A549 (cell line): ENCODE measurements around the gene KIF7. TPM values are rescaled to one million over a fixed set of nuclear protein-coding genes. Genes with fewer than 3 reads are reported as not detected.

ENCODE experiments used
- ATAC-seq, 2 experiments: fragments of 200-7000 bp in 1 of 2; fragments of >200 bp in 1 of 2; cut with Nextera tagmentation in 1 of 2; cut with Tn5 transposase in 1 of 2; 3 replicates each; pipeline versions ENCODE4 v1.8.0 to v1.9.1; 2018 to 2020; ENCODE audit warnings: mild to moderate bottlenecking in 1 of 2, moderate library complexity in 1 of 2
- CTCF ChIA-PET: fragments of 300-600 bp; sonication (Branson Sonifier 250); formaldehyde crosslinking; extraction: SDS; loops from one replicate; lab custom pipeline; 2021; ENCODE audit warnings: antibody characterized with exemption, inconsistent platforms; lab: Yijun Ruan, JAX
- POLR2A ChIA-PET: fragments of 350-600 bp; formaldehyde crosslinking; extraction: SDS; loops from one replicate; lab custom pipeline; 2021; ENCODE audit warnings: antibody characterized with exemption, inconsistent platforms; lab: Yijun Ruan, JAX
- DNase-seq, 2 experiments: peaks; one replicate each; pipeline versions ENCODE4 v3.0.0 to v3.0.0-alpha.2; 2011 to 2016; ENCODE audit warnings: low read depth in 1 of 2, low spot score in 1 of 2
- FAIRE-seq: peaks from 2 replicates; lab custom pipeline; 2011; peaks lifted over from hg19 to GRCh38; lab: Jason Lieb, UNC
- H3K27ac ChIP-seq, 2 experiments: fragments of >200 bp; sonication (Bioruptor Twin); formaldehyde crosslinking; 3 replicates each; pipeline ENCODE4 v1.5.1; 2016 to 2017
- H3K4me1 ChIP-seq: fragments of >200 bp; sonication (Bioruptor Twin); formaldehyde crosslinking; 3 replicates; pipeline ENCODE4 v1.6.1; 2016
- H3K4me2 ChIP-seq: fragments of >200 bp; sonication (Bioruptor Twin); formaldehyde crosslinking; 3 replicates; pipeline ENCODE4 v1.6.1; 2016
- H3K4me3 ChIP-seq: fragments of >200 bp; sonication (Bioruptor Twin); formaldehyde crosslinking; 3 replicates; pipeline ENCODE4 v1.5.1; 2016
- H3K9me3 ChIP-seq: fragments of >200 bp; sonication (Bioruptor Twin); formaldehyde crosslinking; 3 replicates; pipeline ENCODE4 v1.6.1; 2016
- CHD2 ChIP-seq: fragments of 150-350 bp; IDR thresholded peaks from 2 replicates; pipeline ENCODE4 v1.6.1; 2014; ENCODE audit warnings: low read length; ENCODE audit not compliant: partially characterized antibody
- CTCF ChIP-seq: fragments of >200 bp; sonication (Bioruptor Twin); formaldehyde crosslinking; IDR thresholded peaks from 3 replicates; pipeline ENCODE4 v1.5.1; 2016
- ELK1 ChIP-seq: fragments of 150-350 bp; IDR thresholded peaks from 2 replicates; pipeline ENCODE4 v1.6.1; 2014; ENCODE audit warnings: low read depth, mild to moderate bottlenecking, low read length
- EP300 ChIP-seq, 2 experiments: fragments of >200 bp; sonication (Bioruptor Twin); formaldehyde crosslinking; IDR thresholded peaks; 2 replicates in 1 of 2; 3 replicates in 1 of 2; pipeline ENCODE4 v1.6.1; 2016 to 2017
- ESRRA ChIP-seq: fragments of 150-350 bp; IDR thresholded peaks from 2 replicates; pipeline ENCODE4 v1.6.1; 2014; ENCODE audit warnings: mild to moderate bottlenecking, low read length, borderline replicate concordance
- HDAC2 ChIP-seq: fragments of 200-600 bp; sonication (generic); IDR thresholded peaks from 2 replicates; pipeline ENCODE4 v1.6.1; 2016
- HOXA7 ChIP-seq: fragments of 250-450 bp; sonication (Bioruptor Pico); IDR thresholded peaks from 2 replicates; pipeline ENCODE4 v1.5.0; 2020; ENCODE audit warnings: mild to moderate bottlenecking, moderate library complexity
- JUNB ChIP-seq: fragments of >200 bp; sonication (Bioruptor Twin); formaldehyde crosslinking; IDR thresholded peaks from 2 replicates; pipeline ENCODE4 v1.6.1; 2016
- KDM5A ChIP-seq: fragments of 200-600 bp; sonication (generic); IDR thresholded peaks from 2 replicates; pipeline ENCODE4 v1.6.1; 2016; ENCODE audit warnings: antibody characterized with exemption, mild to moderate bottlenecking
- MAFK ChIP-seq: fragments of 450-650 bp; IDR thresholded peaks from 2 replicates; pipeline ENCODE4 v1.6.1; 2014; ENCODE audit not compliant: partially characterized antibody
- MAX ChIP-seq: IDR thresholded peaks from 2 replicates; pipeline ENCODE4 v1.6.1; 2012
- MAZ ChIP-seq: fragments of 150-350 bp; IDR thresholded peaks from 2 replicates; pipeline ENCODE4 v1.6.1; 2014; ENCODE audit warnings: antibody characterized with exemption, low read depth, low read length, borderline replicate concordance
- MYC ChIP-seq: IDR thresholded peaks from 2 replicates; pipeline ENCODE4 v1.6.1; 2012; ENCODE audit warnings: mild to moderate bottlenecking, inconsistent platforms, low read length, improper control_type of control experiment, borderline replicate concordance
- NFE2L2 ChIP-seq: fragments of 150-350 bp; conservative IDR thresholded peaks from 2 replicates; pipeline ENCODE4 v1.6.1; 2014; ENCODE audit warnings: low read length
- NR3C1 ChIP-seq: fragments of >200 bp; sonication (Bioruptor Twin); formaldehyde crosslinking; IDR thresholded peaks from 3 replicates; pipeline ENCODE4 v1.6.1; 2017
- PHF8 ChIP-seq: fragments of 200-600 bp; sonication (generic); IDR thresholded peaks from 2 replicates; pipeline ENCODE4 v1.6.1; 2016; ENCODE audit warnings: low read depth, mild to moderate bottlenecking, antibody characterized with exemption, moderate library complexity, borderline replicate concordance
- POLR2AphosphoS2 ChIP-seq: conservative IDR thresholded peaks from 2 replicates; pipeline ENCODE4 v1.6.1; 2012; ENCODE audit warnings: low read length, improper control_type of control experiment, inconsistent platforms
- RAD21 ChIP-seq, 2 experiments: fragments of >200 bp in 1 of 2; sonication (Bioruptor Twin) in 1 of 2; formaldehyde crosslinking in 1 of 2; IDR thresholded peaks in 1 of 2; conservative IDR thresholded peaks in 1 of 2; 2 replicates in 1 of 2; 3 replicates in 1 of 2; pipeline ENCODE4 v1.6.1; 2012 to 2018; ENCODE audit warnings: inconsistent platforms in 1 of 2
- RARB ChIP-seq: fragments of 250-450 bp; sonication (Bioruptor Pico); IDR thresholded peaks from 2 replicates; pipeline ENCODE4 v1.8.0; 2021; ENCODE audit warnings: mild to moderate bottlenecking, moderate library complexity
- ZC3H11A ChIP-seq: fragments of 450-650 bp; IDR thresholded peaks from 2 replicates; pipeline ENCODE4 v1.6.1; 2014; ENCODE audit warnings: antibody characterized with exemption, mild to moderate bottlenecking
- ZFP36 ChIP-seq: fragments of 450-650 bp; IDR thresholded peaks from 2 replicates; pipeline ENCODE4 v1.6.1; 2014; ENCODE audit warnings: borderline replicate concordance; ENCODE audit not compliant: partially characterized antibody
- WGBS: methylation state at CpG from one replicate; pipeline ENCODE4 v1.1.6; 2017; ENCODE audit errors: missing lambda C conversion rate; 5-methylcytosine and 5-hydroxymethylcytosine counted together
- polyA plus RNA-seq, 4 experiments: library from polyadenylated mRNA; depleted of rRNA in 3 of 4; stranded (reverse); fragments of >200 nt; fragmentation: RNase III in 1 of 4; extraction: RNeasy Plus Mini Kit Qiagen cat#74134 plus additional on column Dnase treatment in 1 of 4; gene quantifications; 2 replicates in 3 of 4; 3 replicates in 1 of 4; pipeline ENCODE4 v1.2.3, GENCODE V29; 2011 to 2017
- TF ChIP-seq, protein P1 (sequence below): IDR thresholded peaks from 2 replicates; pipeline ENCODE4 v1.6.1; 2012; ENCODE audit warnings: low read depth, borderline replicate concordance

The KIF7 gene
- polyA plus RNA-seq, 2 of the 4 experiments (the other 2 are of a cell fraction): 2.2 to 4.1 TPM

DNA sequence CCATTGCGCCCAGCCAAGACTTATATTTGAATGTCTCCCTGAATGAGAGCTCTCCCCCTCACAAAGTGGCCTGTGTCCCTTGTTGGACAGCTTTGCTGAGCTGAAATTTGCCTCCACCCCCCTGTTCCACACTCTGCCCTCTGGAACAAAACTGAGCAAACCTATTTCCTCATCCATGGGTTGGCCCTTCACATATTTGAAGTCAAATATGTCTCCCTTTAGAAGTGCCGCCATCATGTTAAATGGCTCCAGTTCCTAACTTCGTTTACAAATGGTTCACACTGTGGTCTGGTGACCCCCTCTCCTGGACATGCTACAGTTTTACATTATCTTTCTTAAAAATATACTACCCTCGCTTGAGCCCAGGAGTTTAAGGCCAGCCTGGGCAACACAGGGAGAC lies 19.3 kb upstream of the KIF7 start:
- no peak for DNase-seq
- no peaks in the 10 kb centered on the region for H3K9me3 ChIP-seq
- CTCF ChIA-PET: interaction anchor here (1.1 to 9.4 kb wide), 5 partner anchors 9 to 82 kb away, joined by 3 to 79 read pairs (median 7); no protein-coding TSS in a partner anchor
- H3K27ac ChIP-seq: no peak overlapping the region
- 69% methylated on average over 4 of the region's 4 CpGs for WGBS
- POLR2A ChIA-PET: no interaction called here
- peaks cover 4% of the 10 kb centered on the region; the same call in 1 of the 3 replicates for H3K4me1 ChIP-seq
- TF ChIP-seq RAD21 (conservative IDR thresholded peaks at IDR 0.05 in 1 of 2, IDR thresholded peaks at IDR 0.05 in 1 of 2) (0 out of 5 replicates have a peak, but pooled peaks of 1 of the 2 experiments have one; percentile 7), ELK1 (no peak)
- no peak overlapping the region for H3K4me2 ChIP-seq
- no peak overlapping the region for H3K4me3 ChIP-seq
- FAIRE-seq: no peak
- no peak for ATAC-seq

DNA sequence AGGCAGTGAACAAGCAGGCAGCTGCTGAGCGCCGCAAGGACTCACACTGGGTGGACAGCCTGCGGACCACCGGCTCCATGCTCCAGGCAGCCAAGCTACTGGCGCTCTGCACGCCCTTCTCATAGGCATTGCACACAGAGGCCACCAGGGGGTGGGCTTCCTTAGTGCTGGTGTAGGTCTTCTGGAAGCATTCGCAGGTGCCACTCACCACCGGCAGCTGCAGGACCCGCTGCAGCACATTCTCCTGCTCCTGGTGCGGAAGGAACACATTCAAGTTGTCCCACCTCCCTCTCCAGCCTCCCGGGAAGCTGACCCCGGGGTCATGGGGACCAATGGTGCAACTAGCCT lies 17.9 kb upstream of the KIF7 start:
- no peak overlapping the region for H3K27ac ChIP-seq

DNA sequence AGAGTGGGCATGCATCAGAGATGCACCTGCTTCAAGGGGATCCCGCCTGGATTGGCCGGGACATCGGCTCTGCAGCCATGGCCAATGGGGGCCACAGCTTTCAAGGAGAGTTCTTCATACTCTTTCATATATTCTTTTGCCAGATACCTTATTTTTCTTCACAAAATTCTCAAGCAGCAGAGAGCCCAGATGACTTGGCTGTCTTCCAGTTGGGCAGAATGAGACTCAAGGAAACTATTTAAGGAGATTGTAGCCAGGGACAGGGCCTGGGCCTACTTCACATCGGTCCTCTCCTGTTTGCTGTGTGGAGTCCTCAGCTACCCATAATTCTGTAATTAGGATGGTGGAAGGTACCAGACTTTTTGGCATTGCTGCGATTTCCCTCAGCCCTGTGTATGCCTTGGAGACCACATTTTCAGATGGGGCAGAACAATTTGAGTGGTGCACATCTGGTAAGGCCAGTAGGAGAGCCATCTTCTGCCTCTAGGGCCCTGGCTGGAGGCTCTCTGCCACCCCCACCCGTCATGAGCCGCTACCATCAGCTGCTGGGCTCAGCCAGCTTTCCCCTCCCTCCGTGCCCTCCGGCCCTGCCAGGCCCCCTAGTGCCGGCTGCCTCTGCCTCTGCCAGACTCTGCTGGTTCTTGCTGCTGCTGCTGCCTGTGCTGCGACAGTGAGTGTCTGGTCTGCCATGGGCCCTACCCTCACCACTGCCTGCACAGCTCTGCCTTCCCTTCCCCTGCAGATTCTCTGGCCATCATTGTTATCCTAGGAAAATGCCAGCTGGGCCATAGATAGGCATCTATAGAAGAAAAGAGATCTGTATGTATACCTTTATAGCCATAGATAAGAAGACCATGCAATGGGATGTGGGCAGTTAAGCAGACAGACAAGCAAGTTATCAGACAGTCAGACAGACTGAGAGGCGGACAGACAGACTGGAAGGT lies 17.2 kb upstream of the KIF7 start:
- no peak for FAIRE-seq
- no peak overlapping the region for H3K27ac ChIP-seq
- WGBS: 80% methylated on average over 12 of the region's 12 CpGs
- TF ChIP-seq CHD2: no peak
- TF ChIP-seq, protein P1, sequence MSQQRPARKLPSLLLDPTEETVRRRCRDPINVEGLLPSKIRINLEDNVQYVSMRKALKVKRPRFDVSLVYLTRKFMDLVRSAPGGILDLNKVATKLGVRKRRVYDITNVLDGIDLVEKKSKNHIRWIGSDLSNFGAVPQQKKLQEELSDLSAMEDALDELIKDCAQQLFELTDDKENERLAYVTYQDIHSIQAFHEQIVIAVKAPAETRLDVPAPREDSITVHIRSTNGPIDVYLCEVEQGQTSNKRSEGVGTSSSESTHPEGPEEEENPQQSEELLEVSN: no peak
- TF ChIP-seq MAFK: no peak
- no peak for TF ChIP-seq MAX
- no peak for TF ChIP-seq PHF8
- no peak for TF ChIP-seq JUNB
- no peak for TF ChIP-seq POLR2AphosphoS2
- no peak for TF ChIP-seq ZFP36
- TF ChIP-seq RARB (CRISPR knock-in tag): no peak
- TF ChIP-seq HDAC2: no peak
- TF ChIP-seq EP300 (IDR thresholded peaks at IDR 0.05): no peak
- TF ChIP-seq MYC: no peak
- TF ChIP-seq ESRRA: no peak
- no peak for TF ChIP-seq HOXA7 (CRISPR knock-in tag)
- no peak for TF ChIP-seq KDM5A
- no peak for TF ChIP-seq NFE2L2
- TF ChIP-seq NR3C1: no peak
- TF ChIP-seq, all 56 proteins: peak for 0
- Histone ChIP-seq H3K4me3 (no peak overlapping the region), H3K4me2 (no peak overlapping the region), H3K9me3 (no peaks in the 10 kb centered on the region), H3K4me1 (no peaks in the 10 kb centered on the region)
- peak in 1 of 2 experiments; percentile 28; a peak in 3 of 6 replicates for ATAC-seq
- POLR2A ChIA-PET: no interaction called here
- no peak for DNase-seq
- CTCF ChIA-PET: interaction anchor here (0.8 to 9.4 kb wide), 23 partner anchors 8 to 414 kb away, joined by 3 to 79 read pairs (median 4); no protein-coding TSS in a partner anchor

More for the DNA sequence above, 17.9 kb upstream of the KIF7 start:
- ATAC-seq: peak; percentile 52 to 93; a peak in 3 of 6 replicates
- 54% methylated on average over 12 of the region's 12 CpGs for WGBS
- Histone ChIP-seq H3K4me1 (no peaks in the 10 kb centered on the region), H3K4me3 (no peak overlapping the region), H3K4me2 (no peak overlapping the region), H3K9me3 (no peaks in the 10 kb centered on the region)
- DNase-seq: peak; percentile 64 to 76
- TF ChIP-seq ZC3H11A (no peak), MAZ (no peak), RAD21 (conservative IDR thresholded peaks at IDR 0.05 in 1 of 2, IDR thresholded peaks at IDR 0.05 in 1 of 2) (peak in 1 of 2 experiments; percentile 43; a peak in 2 of 5 replicates), CTCF (peak; percentile 50)
- ChIA-PET POLR2A (no interaction called here), CTCF (interaction anchor here (0.8 to 9.4 kb wide), 19 partner anchors 8 to 413 kb away, joined by 3 to 79 read pairs (median 4); no protein-coding TSS in a partner anchor)
- no peak for FAIRE-seq
